GM21619 (cell line): Measurements from ENCODE around the gene CLIP2.
"Not testable (repeated sequence)": the region's sequence is repeated elsewhere in the genome, so short reads cannot be mapped to it uniquely, and the experiment has no call there.

Experiments used
- ATAC-seq: cut with Tn5 transposase; IDR thresholded peaks from one replicate; pipeline ENCODE4 v1.9.1; 2021; ENCODE audit not compliant: unreplicated experiment

Gene CLIP2

GRCh38 chr7:74401137-74401859 lies 112.1 kb downstream of the CLIP2 start:
- no peak for ATAC-seq

DNA sequence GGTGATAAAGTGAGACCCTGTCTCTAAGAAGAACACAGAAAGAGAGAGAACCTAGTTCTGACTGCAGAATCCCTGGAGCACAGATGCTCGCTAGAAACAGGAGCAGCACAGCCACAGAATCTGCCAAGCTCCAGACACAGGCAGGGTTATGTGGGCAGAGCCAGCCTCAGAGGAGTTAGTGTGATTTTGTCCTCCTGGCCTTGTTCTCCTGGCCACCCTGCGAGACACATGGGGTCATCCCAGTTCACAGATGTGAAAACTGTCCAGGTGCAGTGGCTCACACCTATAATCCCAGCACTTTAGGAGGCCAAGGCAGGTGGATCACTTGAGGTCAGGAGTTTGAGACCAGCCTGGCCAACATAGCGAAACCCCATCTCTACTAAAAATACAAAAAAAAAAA lies 113.5 kb downstream of the CLIP2 start:
- ATAC-seq: not testable (repeated sequence)

GRCh38 chr7:74403521-74404387 lies 114.5 kb downstream of the CLIP2 start:
- no peak for ATAC-seq

DNA sequence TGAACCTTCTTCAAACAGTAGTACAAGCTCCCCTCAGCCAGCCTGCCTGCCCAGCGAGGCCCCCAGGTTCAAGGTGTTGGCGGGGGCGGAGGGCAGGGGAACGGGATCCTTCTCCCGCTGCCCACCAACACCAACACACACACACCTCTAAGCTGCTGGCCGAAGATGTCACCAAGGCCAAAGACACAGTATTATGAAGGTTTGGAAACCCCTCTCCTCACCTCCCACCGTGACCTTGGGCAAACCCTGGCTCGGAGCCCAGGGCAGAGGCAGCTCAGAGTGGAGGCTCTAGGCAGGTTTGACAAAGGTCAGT lies 115.1 kb downstream of the CLIP2 start:
- ATAC-seq: no peak

GRCh38 chr7:74404741-74405140 lies 115.5 kb downstream of the CLIP2 start:
- no peak for ATAC-seq

DNA sequence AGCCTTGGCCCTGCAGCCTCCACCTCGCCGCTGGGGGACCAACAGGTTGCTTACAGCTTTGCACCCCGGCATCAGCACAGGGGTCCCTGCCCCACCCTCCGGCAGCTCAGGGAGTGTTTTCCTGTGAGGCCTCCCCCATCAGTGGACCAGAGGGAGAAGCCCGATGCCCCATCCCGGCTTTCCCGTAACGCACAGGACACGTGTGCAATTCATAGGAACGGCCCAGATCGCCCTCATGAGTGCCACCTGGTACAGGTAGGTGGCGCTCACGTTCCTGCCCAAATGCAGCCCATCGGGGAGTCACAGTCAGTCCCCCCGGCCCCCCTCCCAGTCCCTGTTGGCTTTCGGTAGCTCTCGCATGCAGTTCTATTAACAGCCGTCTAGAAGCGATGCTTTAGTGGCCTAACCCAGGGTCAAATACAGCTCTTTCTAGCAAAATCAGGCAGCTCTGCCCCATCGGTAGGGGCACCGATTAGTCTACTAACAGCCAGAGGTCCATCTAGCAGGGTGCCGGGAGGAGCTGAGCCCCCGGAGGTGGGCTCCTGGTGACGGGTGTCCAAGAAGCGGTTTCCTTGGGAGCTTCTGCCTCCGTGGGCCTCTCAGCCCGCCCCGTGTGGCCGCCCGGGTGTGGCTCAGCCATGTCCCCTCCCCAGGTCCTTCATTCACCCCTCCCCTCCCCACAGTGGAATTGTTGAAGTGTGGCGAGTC lies 116.1 kb downstream of the CLIP2 start:
- no peak for ATAC-seq

- no peak for ATAC-seq
Observed at GRCh38 chr7:74405899-74406512, 116.8 kb downstream of the CLIP2 start.

DNA sequence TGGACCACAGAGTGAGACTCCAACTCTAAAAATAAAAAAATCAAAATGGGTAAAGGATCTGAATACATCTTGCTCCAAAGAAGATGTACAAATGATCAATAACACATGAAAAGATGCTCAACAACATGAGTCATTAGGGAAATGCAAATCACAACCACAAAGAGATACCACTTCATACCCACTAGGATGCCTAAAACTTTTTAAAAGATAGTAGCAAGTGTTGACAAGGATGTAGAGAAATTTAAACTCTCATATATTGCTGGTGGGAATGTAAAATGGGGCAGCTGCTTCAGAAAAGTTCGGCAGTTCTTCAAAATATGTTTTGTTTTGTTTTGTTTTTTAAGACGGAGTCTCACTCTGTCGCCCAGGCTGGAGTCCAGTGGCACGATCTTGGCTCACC lies 118.8 kb downstream of the CLIP2 start:
- ATAC-seq: no peak

- no peak for ATAC-seq
Observed at GRCh38 chr7:74409571-74409970, 120.4 kb downstream of the CLIP2 start.

GRCh38 chr7:74410772-74411171 lies 121.6 kb downstream of the CLIP2 start:
- no peak for ATAC-seq

DNA sequence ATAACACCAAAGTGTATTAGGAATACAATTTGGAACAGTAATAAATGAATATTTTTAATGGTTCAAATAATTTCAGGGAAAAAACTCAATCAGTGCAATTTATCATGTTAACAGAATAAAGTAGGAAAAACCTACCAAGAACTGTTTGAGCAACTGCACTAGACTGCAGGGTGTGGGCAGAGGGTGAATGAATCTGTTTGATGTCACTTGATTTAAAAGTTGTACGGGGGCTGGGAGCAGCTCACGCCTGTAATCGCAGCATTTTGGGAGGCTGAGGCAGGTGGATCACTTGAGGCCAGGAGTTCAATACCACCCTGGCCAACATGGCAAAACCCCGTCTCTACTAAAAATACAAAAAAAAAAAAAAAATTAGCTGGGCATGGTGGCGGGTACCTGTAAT lies 122.4 kb downstream of the CLIP2 start:
- not testable (repeated sequence) for ATAC-seq

DNA sequence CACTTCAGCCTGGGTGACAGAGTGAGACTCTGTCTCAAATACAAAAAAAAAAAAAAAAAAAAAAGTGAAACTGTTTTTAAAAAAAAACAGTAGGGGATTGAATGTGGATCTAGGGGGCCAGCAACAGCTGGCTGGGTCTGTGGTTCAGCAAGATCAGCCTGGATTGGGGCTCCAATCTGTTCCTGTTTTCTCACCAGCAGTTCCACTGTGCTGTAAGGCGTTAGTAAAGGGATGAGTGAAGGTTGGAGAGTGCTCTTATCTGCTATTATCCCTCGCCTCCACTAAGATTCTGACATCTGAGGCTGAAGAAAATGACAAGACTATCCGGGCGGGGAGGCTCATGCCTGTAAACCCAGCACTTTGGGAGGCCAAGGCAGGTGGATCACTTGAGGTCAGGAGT lies 122.8 kb downstream of the CLIP2 start:
- ATAC-seq: no peak

DNA sequence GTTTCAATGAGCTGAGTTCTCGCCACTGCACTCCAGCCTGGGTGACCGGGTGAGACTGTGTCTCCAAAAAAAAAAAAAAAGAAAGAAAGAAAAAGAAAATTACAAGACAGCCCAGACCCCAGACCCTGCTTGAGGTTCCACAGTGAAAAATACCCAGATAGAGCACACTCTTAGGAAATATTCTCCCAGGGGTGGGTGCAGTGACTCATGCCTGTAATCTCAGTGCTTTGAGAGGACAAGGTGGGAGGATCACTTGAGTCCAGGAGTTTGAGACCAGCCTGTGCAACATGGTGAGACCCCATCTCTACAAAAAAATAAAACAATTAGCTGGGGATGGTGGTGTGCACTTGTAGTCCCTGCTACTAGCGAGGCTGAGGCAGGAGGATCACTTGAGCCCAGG lies 123.4 kb downstream of the CLIP2 start:
- ATAC-seq: no peak

DNA sequence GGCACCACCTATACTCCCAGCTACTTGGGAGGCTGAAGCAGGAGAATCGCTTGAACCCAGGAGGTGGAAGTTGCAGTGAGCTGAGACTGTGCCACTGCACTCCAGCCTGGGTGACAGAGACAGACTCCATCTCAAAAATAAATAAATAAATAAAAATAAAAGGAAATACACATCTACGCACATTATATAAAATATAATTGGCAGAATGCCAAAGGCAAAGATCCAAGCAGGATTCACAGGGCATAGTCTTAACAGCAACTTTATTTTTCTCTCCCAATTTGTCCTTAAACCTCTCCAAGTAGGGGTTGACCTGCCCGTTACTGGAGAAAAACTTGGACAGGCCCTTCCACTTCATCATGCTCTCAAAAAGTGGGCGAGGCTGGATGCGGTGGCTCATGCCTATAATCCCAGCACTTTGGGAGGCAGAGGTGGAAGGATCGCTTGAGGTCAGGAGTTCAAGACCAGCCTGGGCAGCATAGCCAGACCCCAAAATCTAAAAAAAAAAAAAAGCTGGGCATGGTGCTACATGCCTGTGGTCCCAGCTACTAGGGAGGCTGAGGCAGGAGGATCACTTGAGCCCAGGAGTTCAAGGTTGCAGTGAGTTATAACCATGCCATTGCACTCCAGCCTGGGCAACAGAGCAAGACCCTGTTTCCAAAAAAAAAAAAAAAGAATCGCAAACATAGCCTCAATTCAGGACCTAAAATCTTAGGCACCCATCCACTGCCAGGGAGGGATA lies 125.6 kb downstream of the CLIP2 start:
- ATAC-seq: not testable (repeated sequence)

DNA sequence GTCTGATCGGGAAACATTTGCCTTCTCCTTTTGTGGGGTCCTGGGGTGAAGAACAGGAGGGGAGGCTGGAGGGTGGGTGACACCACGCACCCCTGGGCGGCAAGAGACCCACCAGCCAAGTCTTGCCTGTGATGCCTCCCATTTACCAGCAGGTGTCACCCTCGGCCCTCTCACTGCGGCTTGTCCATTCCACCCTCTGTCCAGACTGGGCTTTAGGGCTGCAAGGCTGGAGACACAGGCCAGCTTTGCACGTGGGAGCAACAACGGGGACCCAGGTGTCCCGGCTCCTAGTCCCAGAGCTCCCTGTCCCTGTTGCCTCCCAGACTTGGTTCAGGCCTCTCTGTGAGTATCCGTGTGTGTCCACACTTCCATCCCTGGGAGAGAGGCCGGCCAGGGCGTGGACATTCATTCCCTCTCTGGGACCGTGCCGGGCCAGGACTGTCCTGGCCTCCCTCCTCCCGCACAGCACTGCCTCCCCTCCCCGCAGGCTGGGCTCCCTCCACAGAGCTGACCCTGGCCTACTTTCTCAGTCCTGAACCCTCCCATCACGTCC lies 128.3 kb downstream of the CLIP2 start:
- no peak for ATAC-seq

DNA sequence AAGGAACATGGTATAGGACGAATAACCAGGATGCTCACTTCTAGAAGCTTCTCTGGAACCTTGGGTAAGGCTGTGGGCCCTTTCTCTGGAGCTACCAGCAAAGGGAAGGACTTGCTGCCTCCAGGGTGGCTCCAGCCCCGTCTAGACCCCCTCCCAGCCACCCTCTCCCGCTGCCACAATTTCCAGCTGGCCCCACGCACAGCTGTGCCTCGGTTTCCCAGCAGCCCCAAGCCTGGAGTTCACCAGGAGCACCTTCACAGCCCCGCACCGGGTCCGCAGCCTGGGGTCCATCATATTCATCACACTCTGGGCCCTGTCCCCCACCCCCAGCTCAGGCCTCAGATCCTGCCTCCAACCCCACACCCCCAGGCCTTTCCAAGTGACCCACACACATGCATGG lies 128.9 kb downstream of the CLIP2 start:
- ATAC-seq: no peak

- no peak for ATAC-seq
Observed at GRCh38 chr7:74418538-74418937, 129.3 kb downstream of the CLIP2 start.

- not testable (repeated sequence) for ATAC-seq
Observed at GRCh38 chr7:74419232-74419631, 130.0 kb downstream of the CLIP2 start.

DNA sequence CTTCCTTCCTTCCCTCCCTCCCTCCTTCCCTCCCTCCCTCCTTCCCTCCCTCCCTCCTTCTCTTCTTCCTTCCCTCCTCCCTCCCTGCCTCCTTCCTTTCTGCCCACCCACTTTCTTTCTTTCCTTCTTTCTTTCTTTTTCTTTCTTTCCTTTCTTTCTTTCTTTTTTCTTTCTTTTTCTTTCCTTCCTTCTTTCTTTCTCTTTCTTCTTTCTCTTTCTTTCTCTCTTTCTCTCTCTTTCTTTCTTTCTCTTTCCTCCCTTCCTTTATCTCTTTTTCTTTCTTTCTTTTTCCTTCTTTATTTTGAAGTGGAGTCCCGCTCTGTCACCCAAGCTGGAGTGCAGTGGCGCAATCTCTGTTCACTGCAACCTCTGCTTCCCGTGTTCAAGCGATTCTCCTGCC lies 130.8 kb downstream of the CLIP2 start:
- no peak for ATAC-seq

DNA sequence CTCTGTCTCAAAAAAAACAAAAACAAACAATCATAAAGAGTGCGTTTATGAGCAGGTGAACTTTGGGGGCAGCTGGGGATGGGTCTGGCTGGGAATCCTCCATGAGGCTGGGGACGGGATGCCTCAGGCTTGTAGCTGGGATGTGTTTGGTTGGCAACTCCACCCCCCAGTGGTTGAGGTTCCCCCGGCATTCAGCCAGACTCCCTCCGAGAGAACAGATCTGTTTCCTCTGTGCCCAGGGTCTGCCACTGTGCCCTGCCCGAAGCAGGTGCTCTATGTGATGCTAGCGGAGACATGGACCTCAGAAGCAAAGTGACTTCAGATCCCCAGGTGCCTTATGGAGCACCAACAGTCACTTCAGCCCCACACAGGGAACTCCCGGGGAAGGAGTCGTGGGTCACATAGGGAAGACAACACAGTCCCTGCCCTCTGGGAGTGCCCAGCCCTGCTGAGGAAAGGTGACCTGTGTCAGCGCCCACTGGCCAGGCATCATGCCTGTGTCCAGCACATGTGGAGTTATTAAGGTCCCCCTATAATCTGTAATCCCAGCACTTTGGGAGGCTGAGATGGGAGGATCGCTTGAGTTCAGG lies 135.2 kb downstream of the CLIP2 start:
- ATAC-seq: no peak
